Upper lobe of left lung (tissue), 4 donors: Measurements from ENCODE around the gene PHEX.

Experiments used
- POLR2A ChIP-seq, 4 donors: fragments of 450-650 bp; IDR thresholded peaks; one replicate each; pipeline ENCODE4 v1.5.1; 2016 to 2017; ENCODE audit warnings: antibody characterized with exemption in 4 of 4, mild to moderate bottlenecking in 2 of 4
- POLR2AphosphoS5 ChIP-seq, 2 donors: sonication (generic); formaldehyde crosslinking; IDR thresholded peaks; one replicate each; pipeline ENCODE4 v1.5.1; 2017; ENCODE audit warnings: antibody characterized with exemption in 2 of 2

GRCh38 chrX:22126327-22126726 lies 94.2 kb downstream of the PHEX start:
- no peak for TF ChIP-seq POLR2AphosphoS5 (IDR thresholded peaks at IDR 0.05)
- no peak for TF ChIP-seq POLR2A (IDR thresholded peaks at IDR 0.05)
